Endometrium (tissue), 2 donors: ENCODE data around the gene DENND6B.
A peak's percentile ranks its signal among the peaks of the same experiment; 100 is the strongest.

Experiments used
- FAIRE-seq: peaks from 2 replicates; lab custom pipeline; 2012; peaks lifted over from hg19 to GRCh38; lab: Jason Lieb, UNC
- donor health status: control.
- donor health status: control.

DENND6B gene

DNA sequence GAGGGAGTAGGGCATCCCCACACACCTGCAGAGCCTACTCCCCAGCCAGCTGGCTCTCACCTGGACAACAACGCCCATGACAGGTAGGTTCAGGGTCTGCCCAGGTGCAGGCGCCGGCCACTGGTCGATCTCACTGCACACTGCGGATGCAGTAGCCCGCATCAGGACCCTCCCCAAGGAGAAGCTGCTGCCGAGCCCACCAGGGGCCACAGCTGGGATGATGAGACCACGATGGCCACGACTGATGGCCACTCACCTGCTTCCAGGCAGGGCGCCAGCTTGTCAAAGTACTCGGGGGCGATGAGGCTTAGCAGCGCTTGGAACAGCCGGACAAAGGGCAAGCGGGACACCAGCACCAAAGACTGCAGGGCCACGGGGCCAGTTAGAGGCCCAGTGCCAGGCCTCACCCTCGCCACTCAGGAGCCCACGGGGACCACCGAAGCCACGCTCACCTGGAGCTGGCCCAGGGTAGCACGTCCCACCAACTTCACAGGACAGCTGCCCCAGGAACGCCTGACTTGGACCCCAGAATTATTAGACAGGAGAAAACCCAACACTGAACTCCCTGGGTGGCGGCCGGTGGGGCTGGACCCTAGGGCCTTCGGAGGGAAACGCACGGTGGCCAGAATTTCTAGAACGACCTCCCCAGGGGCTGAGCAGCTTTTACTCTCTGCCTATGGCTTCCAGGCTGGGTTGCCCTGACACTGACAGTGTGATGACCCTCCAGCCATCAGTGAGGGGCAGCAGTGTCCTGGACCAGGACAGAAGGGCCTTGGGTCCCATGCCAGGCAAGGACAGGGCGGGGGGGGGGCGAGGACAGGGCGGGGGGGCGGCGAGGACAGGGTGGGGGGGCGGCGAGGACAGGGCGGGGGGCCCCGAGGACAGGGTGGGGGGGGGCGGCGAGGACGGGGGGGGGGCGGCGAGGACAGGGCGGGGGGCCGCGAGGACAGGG is 10.4 kb downstream of the DENND6B start:
- FAIRE-seq, result no peak

DNA sequence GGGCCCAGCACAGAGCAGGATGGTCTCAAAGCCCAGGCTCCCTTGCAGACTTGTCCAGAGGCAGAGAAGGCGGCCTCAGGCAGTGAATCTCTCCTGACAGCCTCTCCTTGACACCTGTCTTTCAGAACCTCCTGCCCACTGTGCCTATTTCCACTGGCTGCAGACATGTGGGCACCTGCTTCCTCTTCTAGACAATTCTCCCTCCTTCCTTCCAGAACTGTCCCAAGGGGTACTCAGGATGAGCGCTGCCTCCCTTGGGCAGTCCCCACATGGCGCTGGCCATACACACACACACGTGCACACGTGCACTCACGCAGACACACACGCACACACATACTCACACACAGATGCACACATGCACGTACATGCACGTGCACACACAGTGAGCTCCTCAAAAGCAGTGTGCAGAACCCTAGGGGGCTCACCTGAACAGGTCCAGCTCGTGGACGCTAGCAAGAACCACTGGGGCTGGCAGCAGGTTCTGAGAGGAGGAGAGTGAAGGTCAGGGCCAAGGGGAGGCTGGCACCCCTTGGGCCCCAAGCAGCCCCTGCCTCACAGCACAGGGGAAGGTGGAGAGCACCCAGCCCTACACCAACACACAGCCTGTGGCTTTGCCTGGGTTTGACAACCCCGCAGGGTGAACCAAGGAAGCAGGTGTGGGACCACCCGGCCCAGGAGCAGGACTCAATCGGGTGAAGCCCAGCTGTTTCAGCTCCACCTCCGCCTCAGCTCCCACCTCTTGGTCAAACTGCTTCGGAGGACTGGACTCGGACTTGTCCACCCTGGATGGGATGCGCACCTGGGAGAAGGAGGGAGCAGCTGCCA is 11.3 kb downstream of the DENND6B start:
- no peak for FAIRE-seq

DNA sequence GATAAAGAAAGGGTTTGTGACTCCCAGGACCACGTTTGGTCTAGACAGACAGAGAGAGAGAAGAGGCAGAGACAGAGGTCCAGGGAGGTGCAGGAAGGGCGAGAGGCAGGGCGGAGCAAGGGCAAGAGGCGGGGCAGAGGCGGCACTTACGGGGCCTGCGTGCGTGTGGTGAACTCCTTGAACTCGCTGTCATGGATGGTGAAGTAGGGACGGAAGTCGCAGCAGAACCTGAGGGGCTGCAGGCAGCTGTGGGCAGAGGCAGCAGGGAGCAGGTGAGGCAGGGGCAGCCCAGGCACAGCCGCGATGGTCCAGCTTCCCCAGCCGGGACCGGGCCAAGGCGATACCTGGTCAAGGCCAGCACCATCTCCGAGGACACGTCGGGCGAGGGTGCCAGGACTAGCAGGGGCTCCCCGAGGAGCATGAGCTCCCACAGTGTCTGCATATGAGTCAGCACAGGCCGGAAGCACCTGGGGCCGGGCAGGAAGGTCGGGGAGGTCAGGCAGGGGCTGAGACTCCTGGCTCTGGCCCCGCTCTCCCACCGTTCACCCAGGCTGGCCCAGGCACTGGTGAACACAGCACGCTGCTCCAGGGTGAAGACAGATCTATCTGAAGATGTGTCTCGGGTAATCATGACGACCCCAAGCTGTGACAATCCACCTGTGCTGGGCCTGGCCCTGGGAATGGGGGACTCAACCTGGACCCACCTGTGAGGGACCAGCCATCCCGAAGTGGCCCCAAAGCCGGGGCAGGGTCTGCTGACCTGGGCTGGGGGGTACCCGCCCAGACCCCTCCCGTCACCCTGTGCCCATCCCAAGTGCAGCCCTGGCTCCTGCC is 12.1 kb downstream of the DENND6B start:
- FAIRE-seq, result no peak

DNA sequence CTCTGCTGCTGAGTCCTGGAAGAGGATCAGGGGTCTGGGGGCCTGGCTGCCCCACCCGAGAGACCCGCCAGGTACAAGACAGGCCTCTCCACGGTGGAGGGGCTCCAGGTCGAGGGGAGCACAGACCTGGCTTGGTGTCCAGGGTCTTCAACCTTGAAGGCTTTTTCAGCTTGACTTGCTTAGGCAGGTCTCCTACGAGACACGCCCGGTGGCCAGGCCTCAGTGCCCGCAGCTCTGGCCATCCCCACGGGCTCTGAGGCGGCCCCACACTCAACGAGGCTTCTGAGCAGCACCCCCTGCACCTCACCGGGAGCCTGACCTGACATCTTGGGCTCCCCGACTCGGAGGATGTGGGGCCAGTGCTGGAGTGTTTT is 12.7 kb downstream of the DENND6B start:
- no peak for FAIRE-seq

DNA sequence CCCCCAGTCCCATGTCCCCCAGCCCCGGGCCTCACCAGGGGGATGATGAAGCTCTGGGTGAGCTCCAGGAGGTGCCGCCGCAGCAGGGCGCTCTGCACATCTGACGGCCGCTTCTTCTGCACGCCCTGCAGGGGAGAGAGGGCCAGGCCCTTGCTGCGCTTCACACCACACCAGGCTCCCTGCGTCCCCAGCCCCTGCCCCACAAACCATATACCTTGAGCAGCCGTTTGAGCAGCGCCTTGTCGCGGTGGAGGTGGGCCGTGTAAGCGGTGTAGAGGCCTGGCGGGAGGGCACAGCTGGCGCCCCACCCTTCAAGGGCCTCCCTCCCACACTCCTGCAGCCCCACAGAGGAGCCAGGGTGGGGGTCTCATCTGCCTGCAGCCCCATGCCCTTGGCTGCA is 13.2 kb downstream of the DENND6B start:
- no peak for FAIRE-seq

DNA sequence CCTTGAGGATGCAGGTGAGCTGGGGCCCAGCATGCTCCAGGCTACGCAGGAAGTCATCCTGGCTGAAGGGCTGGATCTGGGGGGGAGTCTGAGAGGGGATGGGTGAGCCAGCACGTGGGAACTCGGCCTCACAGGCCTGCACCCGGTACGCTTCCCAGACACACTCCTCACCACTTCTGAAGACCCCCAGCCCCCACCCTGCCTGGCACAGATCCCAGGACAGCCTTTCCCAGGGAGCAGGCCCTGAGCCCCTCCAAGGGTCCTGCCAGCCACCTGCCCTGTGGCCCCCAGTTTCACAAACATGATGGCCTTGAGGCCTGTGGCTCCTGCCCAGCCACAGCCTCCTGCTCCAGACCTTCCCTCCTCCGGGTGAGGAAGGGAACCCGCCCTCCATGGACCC is 13.8 kb downstream of the DENND6B start:
- FAIRE-seq, result no peak

DNA sequence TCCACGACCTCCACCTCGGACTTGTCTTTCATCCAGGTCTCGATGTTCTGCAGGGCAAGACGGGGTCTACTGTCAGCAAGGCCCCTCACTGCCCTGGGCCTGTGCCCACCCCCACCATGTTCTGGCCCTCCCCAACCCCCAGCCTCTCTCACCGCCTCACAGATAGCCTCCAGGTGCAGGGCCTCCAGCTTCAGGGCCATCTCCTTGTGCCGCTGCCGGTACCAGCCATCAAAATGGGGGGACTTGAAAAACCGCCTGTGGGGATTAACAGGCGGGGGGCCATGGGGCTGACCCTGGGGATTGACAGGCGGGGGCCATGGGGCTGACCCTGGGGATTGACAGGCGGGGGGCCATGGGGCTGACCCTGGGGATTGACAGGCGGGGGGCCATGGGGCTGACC is 14.4 kb downstream of the DENND6B start:
- FAIRE-seq, result no peak

DNA sequence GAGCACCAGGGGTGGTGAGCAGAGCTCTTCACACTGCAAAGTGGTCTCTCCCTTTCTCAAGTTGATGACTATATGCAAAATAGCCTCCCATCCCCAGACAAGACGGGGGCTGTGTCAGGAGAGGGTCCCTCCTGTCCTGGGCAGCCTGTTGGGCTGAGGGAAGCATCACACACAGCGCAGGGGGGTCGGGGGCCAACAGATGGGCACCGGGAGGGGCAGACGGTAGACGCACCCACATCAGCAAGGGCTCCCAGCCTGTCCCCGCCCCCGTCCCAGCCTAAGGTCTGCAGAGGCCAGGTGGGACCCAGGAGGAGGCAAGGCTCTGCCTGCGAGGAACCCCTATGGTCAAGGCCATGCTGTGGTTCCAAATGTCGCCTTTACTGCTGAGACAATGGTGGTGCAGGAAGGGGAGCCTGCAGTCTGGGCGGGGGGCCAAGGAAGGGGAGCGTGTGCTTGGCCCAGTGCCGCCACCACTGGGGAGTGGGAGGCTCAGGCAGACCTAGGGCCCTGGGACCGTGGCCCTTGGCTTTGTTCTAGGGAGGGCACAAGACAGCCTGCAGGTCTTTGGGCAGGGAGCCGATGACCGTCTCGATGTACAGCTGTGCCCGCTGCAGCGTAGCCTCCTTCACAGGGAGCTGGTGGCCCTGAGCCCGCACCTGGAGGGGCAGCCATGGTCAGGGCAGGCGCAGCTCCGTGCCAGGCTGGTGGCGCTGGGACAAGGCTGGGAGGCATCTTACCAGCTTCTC is 15.0 kb downstream of the DENND6B start:
- FAIRE-seq, result no peak

DNA sequence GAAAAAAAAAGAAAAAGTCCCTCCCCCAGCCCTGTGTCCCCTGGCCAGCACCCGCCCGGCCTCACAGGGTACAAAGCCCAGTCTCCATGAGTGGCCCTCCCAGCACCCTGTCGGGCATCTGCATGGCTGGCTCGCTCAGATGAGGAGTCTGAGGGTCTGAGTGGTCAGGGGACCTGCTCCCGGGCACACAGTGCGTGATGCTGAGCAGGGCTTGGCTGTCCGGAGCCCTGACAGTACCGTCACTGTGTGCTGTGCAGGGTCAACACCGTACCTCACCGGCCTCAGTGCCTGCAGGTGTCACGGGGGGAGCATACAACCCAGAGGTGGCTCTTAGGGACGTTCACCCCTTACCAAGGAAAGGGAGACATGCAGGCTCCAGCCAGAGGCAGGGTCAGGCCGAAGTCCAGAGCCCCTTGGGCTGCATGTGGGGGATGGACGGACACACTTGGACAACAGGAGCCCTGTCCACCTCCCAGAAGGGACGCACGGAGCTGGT is 15.8 kb downstream of the DENND6B start:
- no peak for FAIRE-seq

DNA sequence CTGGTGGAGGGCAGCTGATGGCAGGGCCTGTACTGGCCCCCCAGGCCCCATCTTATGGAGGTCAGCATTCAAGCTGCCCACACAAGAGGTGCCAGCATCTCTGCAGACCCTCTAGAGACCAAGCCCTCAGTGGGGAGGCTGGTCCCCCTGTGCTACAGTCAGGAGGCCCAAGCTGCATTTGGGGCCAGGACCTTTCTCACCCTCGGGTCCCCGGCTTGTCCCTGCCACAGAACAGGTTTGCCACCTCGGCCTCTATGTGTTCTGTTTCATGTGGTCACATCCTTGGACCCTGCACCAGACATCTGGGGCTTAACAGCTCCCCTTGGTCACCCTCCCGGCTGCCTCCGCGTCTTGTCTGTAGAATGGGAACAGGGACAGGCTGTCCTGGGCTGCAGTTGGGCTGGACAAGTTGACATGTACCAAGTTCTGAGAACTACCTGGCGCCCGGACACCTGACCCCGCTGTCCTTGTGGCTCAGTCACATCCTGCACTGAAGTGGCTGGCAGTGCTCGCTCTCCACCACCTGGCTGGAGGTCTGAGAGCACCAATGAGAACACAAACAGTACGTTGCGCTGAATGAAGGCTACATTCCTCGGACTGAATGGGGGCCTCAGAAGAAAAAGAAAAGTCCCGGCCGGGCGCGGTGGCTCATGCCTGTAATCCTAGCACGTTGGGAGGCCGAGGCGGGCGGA is 16.6 kb downstream of the DENND6B start:
- no peak for FAIRE-seq

DNA sequence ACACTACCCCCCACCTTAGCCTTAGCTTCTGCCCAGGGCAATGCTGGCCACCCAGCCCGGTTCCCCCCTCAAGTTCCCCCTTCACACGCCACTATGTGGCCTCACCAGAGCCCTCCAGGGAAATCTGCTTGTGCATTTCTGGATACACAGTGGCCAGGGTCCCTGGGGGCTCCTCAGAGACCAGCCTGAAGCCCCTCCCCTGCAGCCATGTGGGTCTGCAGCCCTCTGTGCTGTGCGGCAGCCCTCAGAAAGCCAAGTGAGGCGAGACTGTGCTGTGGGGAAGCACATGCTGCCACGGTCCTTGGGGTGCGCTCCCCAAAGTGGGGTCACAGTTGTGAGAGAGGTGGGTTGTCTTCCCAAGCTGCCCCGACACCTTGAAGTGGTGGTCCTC is 17.2 kb downstream of the DENND6B start:
- FAIRE-seq, result no peak

DNA sequence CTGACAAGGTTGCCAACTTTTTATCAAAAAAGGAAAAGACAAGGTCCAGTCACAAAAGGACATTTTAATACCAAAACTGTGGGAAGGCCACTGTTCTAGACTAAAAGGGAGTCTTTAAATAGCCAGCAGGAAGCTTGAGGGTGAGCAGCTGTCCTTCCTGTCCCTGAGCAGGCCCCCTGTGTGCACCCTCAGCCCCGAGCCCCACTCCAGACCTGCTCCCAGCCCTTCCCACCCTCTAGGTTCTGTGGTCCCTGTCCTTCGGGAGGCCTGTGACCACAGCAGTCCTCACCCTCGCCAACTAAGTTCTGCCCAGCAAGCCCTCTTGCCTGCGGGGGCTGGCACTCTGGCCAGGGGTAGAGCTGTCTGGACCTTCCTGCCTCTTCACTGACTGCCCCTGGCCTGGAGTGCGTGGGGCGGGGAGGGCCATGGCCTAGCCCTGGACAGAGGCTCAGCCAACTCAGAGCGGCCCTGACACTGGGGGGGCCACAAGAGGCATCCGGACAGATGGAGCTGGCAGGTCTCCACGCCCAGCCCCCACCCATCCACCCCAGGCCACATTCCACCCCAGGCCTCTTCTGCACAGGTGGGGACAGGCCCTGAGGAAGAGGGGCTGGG is 17.7 kb downstream of the DENND6B start:
- FAIRE-seq, result no peak

DNA sequence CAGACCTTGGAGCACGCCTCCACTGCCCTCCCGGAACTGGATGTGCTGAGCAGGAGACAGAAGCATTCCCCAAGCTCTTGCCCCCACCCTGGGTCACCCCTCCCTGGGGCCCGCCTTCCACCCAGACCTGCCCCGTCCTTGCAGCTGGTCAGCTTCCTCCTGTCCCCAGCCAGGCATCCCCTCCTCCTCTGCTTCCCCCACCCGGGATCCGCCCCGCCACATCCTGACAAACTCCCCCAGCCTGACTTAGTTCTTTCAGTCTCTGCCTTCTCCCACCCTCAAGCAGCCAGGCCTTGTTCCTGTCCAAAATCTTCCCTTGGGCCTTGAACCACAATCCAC is 18.2 kb downstream of the DENND6B start:
- FAIRE-seq, result no peak

DNA sequence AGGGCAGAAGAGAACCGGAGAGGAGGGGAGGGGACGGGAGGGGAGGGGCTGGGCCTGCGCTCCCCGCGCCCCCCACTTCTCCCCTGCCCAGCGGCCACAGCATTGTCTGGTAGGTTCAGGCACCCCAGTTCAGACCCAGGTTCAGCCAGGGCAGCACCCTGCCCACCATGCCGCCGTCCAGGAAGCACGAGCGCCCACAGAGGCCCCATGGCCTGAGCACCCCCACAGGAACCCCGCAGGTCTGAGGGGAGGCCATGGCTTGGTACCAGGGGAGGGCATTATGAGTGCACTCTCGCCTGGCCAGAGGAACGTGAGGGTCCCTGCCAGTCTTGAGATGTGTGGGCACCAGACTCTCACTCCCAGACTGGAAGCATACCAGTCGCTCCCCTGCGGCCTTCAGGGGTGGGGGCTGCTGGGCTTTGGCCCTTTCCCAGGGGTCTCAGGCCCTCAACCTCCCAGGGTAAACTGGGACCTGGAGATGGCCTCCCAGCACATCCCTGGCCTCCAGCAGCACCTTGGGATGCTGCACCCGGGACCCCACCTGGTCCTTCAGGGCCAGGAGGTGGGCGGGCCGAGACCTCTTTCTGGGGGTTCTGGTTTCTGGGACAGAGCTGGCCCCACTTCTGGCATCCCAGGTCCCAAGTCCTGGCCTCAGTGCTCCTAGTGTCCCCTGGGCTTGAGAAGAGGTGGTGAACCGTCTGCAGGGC is 18.8 kb downstream of the DENND6B start:
- no peak for FAIRE-seq

DNA sequence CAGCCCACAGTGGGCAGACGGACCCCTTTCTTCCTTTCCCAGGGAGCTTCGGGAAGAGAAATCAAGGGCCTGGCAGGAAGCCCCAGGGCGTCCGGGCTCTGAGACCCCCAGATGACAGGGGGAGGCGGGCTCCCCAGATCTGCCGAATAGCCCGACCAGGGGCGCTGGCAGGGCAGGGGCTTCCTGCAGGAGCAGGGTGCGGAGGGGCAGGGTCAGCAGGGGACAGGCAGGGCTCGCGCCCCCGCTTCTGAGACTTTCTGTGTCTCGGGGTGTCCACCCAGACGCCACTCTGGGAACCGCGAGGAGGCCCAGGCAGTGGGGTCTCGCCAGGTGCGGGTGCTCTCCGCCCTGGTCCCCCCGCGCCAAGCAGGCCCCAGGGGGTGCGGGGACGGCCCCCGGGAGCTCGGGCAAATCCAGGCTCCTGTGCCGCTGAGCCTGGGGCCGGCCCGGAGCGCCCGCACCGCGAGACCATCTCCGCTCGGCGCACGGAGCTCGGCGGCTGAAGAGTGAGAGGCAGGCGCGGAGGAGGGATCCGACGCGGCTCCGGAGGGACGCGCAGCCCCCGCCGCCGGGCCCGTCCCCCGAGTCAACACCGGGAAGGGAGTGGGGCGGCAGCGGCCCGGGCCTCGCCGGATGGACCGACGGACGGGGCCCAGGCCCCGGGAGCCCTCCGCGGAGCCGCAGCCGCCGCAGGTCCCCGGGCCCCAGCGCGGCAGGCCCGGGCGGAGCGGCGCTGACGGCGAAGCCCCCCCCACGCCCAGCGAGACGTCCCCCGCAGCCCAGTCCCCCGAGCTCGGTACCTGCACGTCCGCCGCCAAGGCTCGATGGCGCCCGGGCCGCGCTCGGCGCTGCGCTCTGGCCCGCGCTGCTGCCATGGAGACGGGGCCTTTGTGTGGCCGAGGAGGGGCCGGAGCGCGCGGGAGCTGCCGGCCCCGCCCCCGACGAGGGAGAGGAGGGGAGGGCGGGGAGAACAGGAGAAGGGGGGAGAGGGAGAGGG is 19.8 kb downstream of the DENND6B start, which contains the start of gene PLXNB2:
Gene PLXNB2 (minus strand): TSS at position 894 of the 997 bp plus-strand sequence. CDS start 17,062 bp downstream, outside the sequence.
- FAIRE-seq, result no peak

DNA sequence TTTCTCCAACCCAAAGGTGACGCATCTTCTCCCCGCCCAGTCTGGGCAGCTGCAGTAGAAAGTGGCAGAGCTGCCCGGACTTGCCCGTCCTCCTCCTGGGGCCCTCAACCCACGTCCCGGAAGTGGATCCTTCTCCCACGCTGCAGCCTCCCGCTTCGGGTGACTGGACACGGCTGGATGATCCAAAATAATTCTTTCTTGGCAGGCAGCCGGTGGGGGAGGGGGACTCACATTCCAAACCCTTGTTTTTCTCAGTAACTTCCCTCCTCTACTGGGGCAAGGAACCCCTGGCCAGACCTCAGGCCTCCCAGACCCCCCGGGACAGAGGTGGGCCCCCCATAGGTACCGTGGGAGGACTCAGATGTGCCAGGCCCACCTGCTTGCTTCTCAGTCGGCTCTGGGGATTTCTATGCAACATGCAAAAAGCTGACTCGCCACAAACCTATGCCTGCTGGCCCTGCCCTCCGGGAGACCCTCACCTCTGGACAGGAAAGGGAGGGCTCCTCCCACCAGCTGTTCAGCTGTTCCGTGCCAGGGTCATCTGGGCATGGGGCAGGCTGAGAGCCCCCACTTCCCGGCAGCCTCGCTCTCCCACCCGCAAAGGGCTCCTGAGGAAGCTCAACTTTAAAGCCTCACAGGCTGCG is 20.8 kb downstream of the DENND6B start:
- peak; percentile 87 for FAIRE-seq

DNA sequence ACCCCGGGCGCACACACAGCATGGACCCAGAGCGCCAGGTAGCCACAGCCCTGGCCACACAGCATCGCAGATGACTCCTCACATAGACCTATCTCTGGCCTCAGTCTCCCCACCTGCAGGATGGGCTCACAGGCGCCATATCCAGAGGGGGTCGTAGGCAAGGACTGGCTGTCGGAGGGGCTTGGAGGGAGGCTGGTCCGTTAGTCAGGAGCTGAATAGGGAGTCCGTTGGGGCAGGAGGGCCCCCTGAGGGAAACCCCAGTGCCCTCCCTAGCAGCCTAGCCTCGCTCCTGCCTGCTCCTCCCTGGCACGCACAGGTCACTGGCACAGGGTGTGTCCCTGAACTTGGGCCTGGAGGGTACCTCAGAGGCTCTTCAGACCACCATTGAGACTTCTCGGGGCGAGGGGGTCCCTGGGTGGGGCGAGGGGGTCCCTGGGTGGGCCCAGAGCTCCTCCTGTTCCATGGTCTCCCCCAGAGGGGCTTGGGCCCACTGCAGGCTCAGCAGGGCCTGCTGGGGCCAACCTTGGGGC is 21.4 kb downstream of the DENND6B start:
- FAIRE-seq, result no peak
